Endothelial cell (in vitro differentiated cells): ENCODE measurements around the gene FOXN1. TPM values are rescaled to one million over a fixed set of nuclear protein-coding genes. Genes with fewer than 3 reads are reported as not detected.

Source experiments
- DNase-seq: peaks from one replicate; pipeline ENCODE4 v3.0.0; 2021; ENCODE audit warnings: low spot score
- H3K27ac Mint-ChIP-seq: one replicate; pipeline ENCODE4 v1.8.0; 2021; ENCODE audit warnings: mixed read lengths, inconsistent platforms; ENCODE audit not compliant: unreplicated experiment
- H3K27me3 Mint-ChIP-seq: one replicate; pipeline ENCODE4 v1.8.0; 2021; ENCODE audit warnings: mild to moderate bottlenecking, moderate library complexity, mixed read lengths, inconsistent platforms; ENCODE audit not compliant: unreplicated experiment
- H3K36me3 Mint-ChIP-seq: one replicate; pipeline ENCODE4 v1.8.0; 2021; ENCODE audit warnings: mild to moderate bottlenecking, low read depth, mixed read lengths, inconsistent platforms; ENCODE audit not compliant: unreplicated experiment
- H3K4me1 Mint-ChIP-seq: one replicate; pipeline ENCODE4 v1.8.0; 2021; ENCODE audit warnings: mild to moderate bottlenecking, mixed read lengths, inconsistent platforms; ENCODE audit not compliant: unreplicated experiment
- H3K4me3 Mint-ChIP-seq: one replicate; pipeline ENCODE4 v1.8.0; 2021; ENCODE audit warnings: mild to moderate bottlenecking, mixed read lengths, inconsistent platforms; ENCODE audit not compliant: unreplicated experiment
- H3K9me3 Mint-ChIP-seq: one replicate; pipeline ENCODE4 v1.8.0; 2021; ENCODE audit warnings: mixed read lengths, inconsistent platforms; ENCODE audit not compliant: unreplicated experiment
- CTCF ChIP-seq: fragments of 200-600 bp; sonication (generic); IDR thresholded peaks from one replicate; pipeline ENCODE4 v1.5.0; 2021; ENCODE audit warnings: antibody characterized with exemption; ENCODE audit not compliant: unreplicated experiment
- total RNA-seq: library from RNA; stranded (reverse); fragmentation: NEBNext Ultra II Directional; extraction: Animal tissue kit (Norgen Biotek cat#: 25700); gene quantifications from one replicate; pipeline ENCODE4 v1.2.1, GENCODE V29; 2021; ENCODE audit not compliant: unreplicated experiment

FOXN1 gene
- total RNA-seq, 1 donor from 2014 or later, result not detected

DNA sequence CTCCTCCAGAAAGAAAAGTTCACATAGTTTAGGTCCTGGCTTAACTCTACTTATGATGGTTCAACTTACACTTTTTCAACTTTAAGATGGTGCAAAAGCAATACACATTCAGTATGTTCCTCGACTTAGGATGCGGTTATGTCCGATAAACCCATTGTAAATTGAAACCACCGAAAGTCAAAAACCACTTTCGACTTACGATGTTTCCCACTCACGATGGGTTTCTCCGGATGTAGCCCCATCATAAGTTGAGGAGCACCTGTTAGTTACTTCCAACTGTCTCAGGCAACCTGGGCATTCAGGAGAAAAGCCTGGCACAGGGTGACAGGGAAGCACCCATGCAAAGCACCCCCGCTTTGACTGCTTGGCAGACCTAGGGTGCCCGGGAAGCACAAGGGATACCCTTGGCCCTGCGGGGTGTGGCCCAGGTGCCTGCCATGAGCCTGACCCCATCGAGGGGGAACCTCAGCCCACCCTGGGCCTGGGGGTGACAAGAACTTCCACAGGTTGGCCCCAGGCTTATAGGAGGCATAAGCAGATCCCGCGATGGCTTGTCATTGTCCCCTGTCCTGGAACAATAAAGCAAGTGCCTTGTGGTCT lies 32.2 kb downstream of the FOXN1 start:
- peaks cover 10% of the 10 kb centered on the region for H3K27me3 Mint-ChIP-seq
- no peaks in the 10 kb centered on the region for H3K36me3 Mint-ChIP-seq
- no peaks in the 10 kb centered on the region for H3K4me1 Mint-ChIP-seq
- H3K4me3 Mint-ChIP-seq, result no peak overlapping the region
- H3K9me3 Mint-ChIP-seq, result no peaks in the 10 kb centered on the region
- no peak overlapping the region for H3K27ac Mint-ChIP-seq
- no peak for DNase-seq
- TF ChIP-seq CTCF, result no peak

DNA sequence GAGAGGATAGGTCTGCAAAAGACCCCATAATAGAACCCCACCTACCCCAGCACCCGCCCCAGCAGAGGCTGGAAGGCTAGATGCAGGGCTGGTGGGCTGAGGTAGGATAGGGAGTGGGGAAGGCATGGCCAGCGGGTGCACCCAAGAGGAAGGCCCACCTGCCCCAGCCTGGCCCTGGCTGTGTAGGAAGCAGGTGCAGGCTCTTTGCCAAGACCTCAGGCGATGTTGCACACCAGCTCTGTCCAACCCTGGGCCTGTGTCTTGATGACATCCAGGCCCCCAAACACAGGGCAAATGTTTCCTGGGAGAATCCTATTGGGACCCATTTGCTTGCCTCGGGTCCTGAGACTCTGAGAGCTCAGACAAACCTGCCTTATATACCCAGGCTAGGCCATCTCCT lies 34.1 kb downstream of the FOXN1 start:
- DNase-seq, result no peak
- no peak for TF ChIP-seq CTCF
- H3K4me1 Mint-ChIP-seq, result peaks cover 5% of the 10 kb centered on the region
- peaks cover 2% of the 10 kb centered on the region for H3K27me3 Mint-ChIP-seq
- no peak overlapping the region for H3K27ac Mint-ChIP-seq
- no peaks in the 10 kb centered on the region for H3K9me3 Mint-ChIP-seq
- H3K4me3 Mint-ChIP-seq, result no peak overlapping the region
- H3K36me3 Mint-ChIP-seq, result no peaks in the 10 kb centered on the region

DNA sequence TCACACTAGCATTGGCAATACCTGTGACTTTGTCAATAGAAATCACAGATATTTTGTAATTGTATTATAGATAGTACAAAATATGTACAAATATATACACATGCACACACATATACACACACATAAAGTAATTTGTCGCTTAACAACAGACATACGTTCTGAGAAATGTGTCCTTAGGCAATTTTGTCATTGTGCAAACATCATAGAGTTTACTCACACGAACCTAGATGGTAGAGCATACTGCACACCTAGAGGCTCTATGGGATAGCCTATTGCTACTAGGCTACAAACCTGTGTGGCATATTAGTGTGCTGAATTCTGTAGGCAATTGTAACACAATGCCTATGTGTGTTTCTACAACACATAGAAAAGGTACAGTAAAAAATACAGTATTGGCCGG lies 35.3 kb downstream of the FOXN1 start:
- peaks cover 5% of the 10 kb centered on the region for H3K4me1 Mint-ChIP-seq
- H3K4me3 Mint-ChIP-seq, result no peak overlapping the region
- no peak for DNase-seq
- H3K27me3 Mint-ChIP-seq, result peaks cover 1% of the 10 kb centered on the region
- no peak overlapping the region for H3K27ac Mint-ChIP-seq
- no peaks in the 10 kb centered on the region for H3K36me3 Mint-ChIP-seq
- no peak for TF ChIP-seq CTCF
- no peaks in the 10 kb centered on the region for H3K9me3 Mint-ChIP-seq

GRCh38 chr17:28544402-28545140 lies 38.4 kb downstream of the FOXN1 start:
- no peak for TF ChIP-seq CTCF
- Mint-ChIP-seq H3K27me3 (no peaks in the 10 kb centered on the region), H3K4me1 (peaks cover 10% of the 10 kb centered on the region), H3K27ac (no peak overlapping the region), H3K36me3 (no peaks in the 10 kb centered on the region), H3K4me3 (peak overlapping the region; percentile 29), H3K9me3 (no peaks in the 10 kb centered on the region)
- no peak for DNase-seq

DNA sequence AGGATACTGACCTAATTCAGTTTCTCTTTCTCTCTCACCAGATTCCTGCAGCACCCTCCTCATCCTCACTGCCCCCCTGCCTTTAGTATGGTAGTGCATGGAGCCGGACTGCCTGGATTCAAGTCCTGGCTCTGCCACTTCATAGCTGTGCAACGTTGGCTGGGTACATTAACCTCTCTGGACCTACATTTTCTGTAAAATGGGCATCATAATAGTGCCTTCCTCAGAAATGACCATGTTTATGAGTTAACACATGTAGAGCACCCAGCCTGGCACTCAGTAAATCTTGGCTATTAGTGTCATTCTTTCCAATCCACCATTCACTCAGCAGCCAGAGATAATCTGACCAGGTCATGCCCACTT lies 39.0 kb downstream of the FOXN1 start:
- Mint-ChIP-seq H3K4me1 (peaks cover 15% of the 10 kb centered on the region), H3K36me3 (no peaks in the 10 kb centered on the region), H3K9me3 (no peaks in the 10 kb centered on the region), H3K27ac (no peak overlapping the region), H3K27me3 (no peaks in the 10 kb centered on the region), H3K4me3 (no peak overlapping the region)
- no peak for DNase-seq
- TF ChIP-seq CTCF, result no peak
